Measurements from ENCODE around the gene NKRF.

The NKRF gene

DNA sequence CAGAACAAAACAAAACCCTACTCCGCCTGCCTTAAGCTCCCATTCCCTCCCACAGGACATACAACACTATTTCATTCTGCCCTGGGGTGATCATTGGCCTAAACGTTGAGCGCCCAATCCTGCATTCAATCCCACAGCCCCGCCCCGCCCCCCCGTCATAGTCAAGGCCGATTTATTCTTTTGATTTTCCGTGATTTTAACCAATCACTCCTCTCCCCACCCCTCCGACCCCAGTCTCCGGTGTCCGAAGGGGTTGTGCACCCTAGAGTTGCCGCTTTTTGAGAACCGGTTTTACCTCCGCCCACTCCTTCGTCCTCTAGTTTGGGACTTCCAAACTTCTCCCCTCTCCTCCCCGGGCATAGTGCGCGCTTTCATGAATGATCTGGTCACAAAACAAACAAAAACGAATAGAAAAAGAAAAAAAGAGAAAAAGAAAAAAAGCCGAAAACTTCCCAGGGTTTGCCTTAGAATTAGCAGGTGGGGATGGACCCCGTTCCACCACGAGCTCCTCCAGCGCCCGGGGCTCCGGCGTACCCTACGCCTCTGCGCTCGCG lies 32.3 kb downstream of the NKRF start:
- H3K36me3 ChIP-seq (ENCODE audit: control insufficient read depth, insufficient read depth, low read length), result peaks cover 9% of the 10 kb centered on the region
- peak overlapping the region; percentile 75 for H3K27ac ChIP-seq (ENCODE audit: low read depth, low read length, severe bottlenecking)
- H3K4me1 ChIP-seq (ENCODE audit: control insufficient read depth, insufficient read depth, low read length, poor library complexity, severe bottlenecking), result no peaks in the 10 kb centered on the region
- peak overlapping the region; percentile 63 for H3K4me3 ChIP-seq (ENCODE audit: extremely low read depth, insufficient read depth, low read length, poor library complexity, severe bottlenecking)
- 1% methylated on average over 10 of the region's 30 CpGs; no CpG with 5 or more reads in 1 of the 2 experiments for WGBS, 2 experiments (ENCODE audit: insufficient coverage in 2 of 2)
- no peaks in the 10 kb centered on the region for H3K9me3 ChIP-seq (ENCODE audit: control insufficient read depth, low read length)

DNA sequence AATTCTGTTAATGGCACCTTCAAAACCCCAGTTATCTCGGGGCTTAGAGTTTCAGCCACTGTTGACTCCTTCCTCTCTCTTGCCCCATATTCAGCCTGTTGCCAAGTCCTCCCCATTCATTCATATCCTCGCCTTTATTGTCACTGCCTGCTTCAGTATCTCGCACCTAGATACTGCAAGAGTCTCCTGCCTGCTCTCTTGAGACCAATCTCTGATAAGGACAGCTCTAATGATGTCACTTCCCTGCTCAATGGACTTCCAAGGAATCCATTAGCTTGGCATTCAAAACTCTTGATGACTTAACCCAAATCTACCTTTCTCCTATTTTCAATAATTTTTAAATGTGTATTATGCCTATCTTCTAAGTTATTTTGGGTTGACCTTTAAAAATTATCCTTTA lies 33.0 kb downstream of the NKRF start:
- H3K9me3 ChIP-seq (ENCODE audit: control insufficient read depth, low read length), result no peaks in the 10 kb centered on the region
- H3K4me1 ChIP-seq (ENCODE audit: control insufficient read depth, insufficient read depth, low read length, poor library complexity, severe bottlenecking), result no peaks in the 10 kb centered on the region
- H3K36me3 ChIP-seq (ENCODE audit: control insufficient read depth, insufficient read depth, low read length), result peaks cover 9% of the 10 kb centered on the region
- H3K27ac ChIP-seq (ENCODE audit: low read depth, low read length, severe bottlenecking), result no peak overlapping the region
- peak overlapping the region; percentile 63 for H3K4me3 ChIP-seq (ENCODE audit: extremely low read depth, insufficient read depth, low read length, poor library complexity, severe bottlenecking)
- WGBS, 2 experiments (ENCODE audit: insufficient coverage in 2 of 2), result 90 to 100% methylated on average over 1 to 3 of the region's 3 CpGs

DNA sequence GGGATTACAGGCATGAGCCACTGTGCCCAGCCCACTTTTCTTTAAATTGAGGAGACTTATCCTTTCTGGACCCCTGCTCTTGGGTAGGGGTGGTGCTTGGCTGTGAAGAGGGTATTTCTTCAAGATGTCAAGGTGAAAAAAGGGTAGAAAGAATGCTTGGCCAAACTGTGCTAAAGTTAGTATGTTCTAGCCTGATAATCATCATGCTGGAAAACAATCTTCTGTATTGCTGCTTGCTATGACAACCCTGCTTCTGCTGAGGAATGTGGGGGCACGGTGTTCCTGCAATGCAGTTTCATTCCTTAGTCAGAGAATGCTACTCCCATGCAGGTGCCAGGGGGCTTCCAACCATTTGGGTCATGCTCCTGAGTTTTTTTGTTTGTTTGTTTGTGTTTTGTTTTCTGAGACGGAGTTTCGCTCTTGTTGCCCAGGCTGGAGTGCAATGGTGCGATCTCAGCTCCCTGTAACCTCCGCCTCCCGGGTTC lies 35.8 kb downstream of the NKRF start:
- Histone ChIP-seq H3K4me3 (ENCODE audit: extremely low read depth, insufficient read depth, low read length, poor library complexity, severe bottlenecking) (no peak overlapping the region), H3K9me3 (ENCODE audit: control insufficient read depth, low read length) (no peaks in the 10 kb centered on the region), H3K4me1 (ENCODE audit: control insufficient read depth, insufficient read depth, low read length, poor library complexity, severe bottlenecking) (no peaks in the 10 kb centered on the region), H3K27ac (ENCODE audit: low read depth, low read length, severe bottlenecking) (no peak overlapping the region), H3K36me3 (ENCODE audit: control insufficient read depth, insufficient read depth, low read length) (no peaks in the 10 kb centered on the region)
- WGBS, 2 experiments (ENCODE audit: insufficient coverage in 2 of 2), result 83 to 100% methylated on average over 1 of the region's 6 CpGs

DNA sequence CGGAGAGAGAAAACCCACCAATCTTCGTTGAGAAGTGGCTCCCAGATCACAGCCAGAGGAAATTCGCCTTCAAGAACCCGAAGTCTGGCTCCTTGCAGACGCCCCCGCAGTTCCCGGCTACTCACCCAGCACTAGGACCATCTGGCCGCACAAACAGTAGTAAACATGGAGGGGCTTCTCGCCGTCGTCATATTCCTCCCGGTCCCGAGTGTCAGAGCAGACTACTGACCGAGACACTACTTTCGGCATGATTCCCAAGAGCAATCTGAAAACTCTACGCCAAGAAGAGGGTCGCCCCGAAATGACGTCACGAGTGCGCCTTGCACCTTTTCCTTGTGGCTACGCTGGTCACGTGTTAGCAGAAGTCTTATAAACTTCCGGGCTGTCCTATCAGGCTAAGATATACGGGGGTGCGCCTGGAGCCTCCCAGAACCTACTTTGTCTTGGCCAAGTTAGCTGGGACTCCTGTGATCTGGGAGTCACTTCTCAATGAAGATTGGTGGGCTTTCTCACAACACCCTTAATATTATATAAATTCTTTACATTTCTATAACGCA lies 41.0 kb downstream of the NKRF start, which contains the start of gene STEEP1:
Gene STEEP1, minus strand, starts transcription at position 303 of the 557 bp plus-strand sequence. Its CDS starts 54 bp downstream, at position 249.
- Histone ChIP-seq H3K9me3 (ENCODE audit: control insufficient read depth, low read length) (no peaks in the 10 kb centered on the region), H3K4me1 (ENCODE audit: control insufficient read depth, insufficient read depth, low read length, poor library complexity, severe bottlenecking) (peaks cover 4% of the 10 kb centered on the region), H3K4me3 (ENCODE audit: extremely low read depth, insufficient read depth, low read length, poor library complexity, severe bottlenecking) (peak within 1 kb of the TSS; percentile 61), H3K36me3 (ENCODE audit: control insufficient read depth, insufficient read depth, low read length) (peaks cover 6% of the 10 kb centered on the region), H3K27ac (ENCODE audit: low read depth, low read length, severe bottlenecking) (peak within 1 kb of the TSS; percentile 49)
- WGBS, 2 experiments (ENCODE audit: insufficient coverage in 2 of 2), result 0 to 1% methylated on average over 11 to 14 of the region's 27 CpGs

DNA sequence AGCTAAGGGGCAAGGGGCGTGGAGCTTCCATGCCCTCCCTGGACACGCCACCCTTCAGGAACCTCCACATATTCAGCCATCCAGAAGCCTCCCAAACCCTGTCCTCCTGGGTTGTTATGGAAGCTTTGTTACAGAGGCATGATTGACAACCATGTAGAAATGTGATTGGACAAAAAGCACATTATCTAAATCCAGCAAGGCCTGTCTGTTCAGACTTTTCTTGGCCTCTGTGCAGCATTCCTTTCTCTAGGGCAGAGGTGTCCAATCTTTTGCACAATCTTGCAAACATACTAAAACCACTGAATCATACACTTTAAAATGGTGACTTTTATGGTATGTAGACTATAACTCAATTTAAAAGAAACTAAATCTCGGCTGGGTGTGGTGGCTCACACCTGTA lies 53.7 kb downstream of the NKRF start:
- WGBS, 2 experiments (ENCODE audit: insufficient coverage in 2 of 2), result no CpG with 5 or more reads among the region's 3 CpGs
- no peaks in the 10 kb centered on the region for H3K4me1 ChIP-seq (ENCODE audit: control insufficient read depth, insufficient read depth, low read length, poor library complexity, severe bottlenecking)
- no peaks in the 10 kb centered on the region for H3K9me3 ChIP-seq (ENCODE audit: control insufficient read depth, low read length)
- no peak overlapping the region for H3K4me3 ChIP-seq (ENCODE audit: extremely low read depth, insufficient read depth, low read length, poor library complexity, severe bottlenecking)
- H3K36me3 ChIP-seq (ENCODE audit: control insufficient read depth, insufficient read depth, low read length), result peaks cover 5% of the 10 kb centered on the region
- no peak overlapping the region for H3K27ac ChIP-seq (ENCODE audit: low read depth, low read length, severe bottlenecking)

DNA sequence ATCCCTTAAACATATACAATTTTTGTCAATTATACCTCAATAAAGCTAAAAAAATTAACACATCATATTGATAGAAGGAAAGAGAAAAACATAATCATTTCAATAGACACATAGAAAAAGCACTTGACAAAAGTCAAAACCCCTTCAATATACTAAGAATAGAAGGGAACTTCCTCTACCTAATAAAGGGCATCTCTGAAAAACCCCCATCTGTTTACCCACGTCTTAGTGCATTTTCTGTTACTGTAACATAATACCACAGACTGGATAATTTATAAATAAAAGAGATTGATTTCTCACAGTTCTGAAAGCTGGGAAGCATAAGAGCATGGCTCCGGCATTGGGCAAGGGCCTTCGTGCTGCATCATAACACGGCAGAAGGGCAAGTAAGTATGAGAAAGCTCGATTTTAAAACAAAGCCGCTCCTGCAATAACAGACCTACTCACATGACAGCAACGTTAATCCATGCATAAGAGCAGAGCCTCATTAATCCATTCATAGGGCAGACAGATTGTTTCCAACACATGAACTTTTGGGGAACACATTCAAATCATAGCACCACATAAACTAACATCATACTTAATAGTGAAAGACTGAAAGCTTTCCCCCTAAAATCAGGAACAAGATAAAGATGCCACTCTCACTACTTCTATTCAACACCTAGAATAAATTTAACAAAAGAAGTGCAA lies 56.8 kb downstream of the NKRF start:
- Histone ChIP-seq H3K27ac (ENCODE audit: low read depth, low read length, severe bottlenecking) (no peak overlapping the region), H3K4me3 (ENCODE audit: extremely low read depth, insufficient read depth, low read length, poor library complexity, severe bottlenecking) (no peak overlapping the region), H3K4me1 (ENCODE audit: control insufficient read depth, insufficient read depth, low read length, poor library complexity, severe bottlenecking) (no peaks in the 10 kb centered on the region), H3K9me3 (ENCODE audit: control insufficient read depth, low read length) (no peaks in the 10 kb centered on the region), H3K36me3 (ENCODE audit: control insufficient read depth, insufficient read depth, low read length) (no peaks in the 10 kb centered on the region)
- no CpG with 5 or more reads among the region's 7 CpGs for WGBS, 2 experiments (ENCODE audit: insufficient coverage in 2 of 2)

DNA sequence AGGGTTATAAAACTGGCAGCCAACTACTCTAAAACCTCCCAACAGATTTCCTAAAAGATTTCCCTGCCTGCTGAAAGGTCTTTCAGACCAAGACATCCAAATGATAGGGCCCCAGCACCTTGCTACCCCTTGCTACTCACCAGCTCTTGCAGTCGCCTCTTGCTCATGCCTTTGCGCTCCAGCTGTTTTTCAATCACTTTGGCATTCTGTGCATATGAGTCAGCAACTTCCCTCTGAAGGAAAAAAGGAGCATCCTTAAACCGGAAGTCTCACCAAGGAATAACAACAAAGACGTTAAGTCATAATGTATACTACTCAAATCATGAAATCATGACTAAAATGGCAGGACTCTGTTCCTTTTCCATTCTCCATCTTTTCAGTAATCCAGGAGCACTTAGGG lies 65.0 kb downstream of the NKRF start:
- Histone ChIP-seq H3K27ac (ENCODE audit: low read depth, low read length, severe bottlenecking) (peak overlapping the region; percentile 57), H3K9me3 (ENCODE audit: control insufficient read depth, low read length) (no peaks in the 10 kb centered on the region), H3K4me3 (ENCODE audit: extremely low read depth, insufficient read depth, low read length, poor library complexity, severe bottlenecking) (no peak overlapping the region), H3K4me1 (ENCODE audit: control insufficient read depth, insufficient read depth, low read length, poor library complexity, severe bottlenecking) (peaks cover 7% of the 10 kb centered on the region), H3K36me3 (ENCODE audit: control insufficient read depth, insufficient read depth, low read length) (no peaks in the 10 kb centered on the region)
- 73% methylated on average over 2 of the region's 4 CpGs; no CpG with 5 or more reads in 1 of the 2 experiments for WGBS, 2 experiments (ENCODE audit: insufficient coverage in 2 of 2)

DNA sequence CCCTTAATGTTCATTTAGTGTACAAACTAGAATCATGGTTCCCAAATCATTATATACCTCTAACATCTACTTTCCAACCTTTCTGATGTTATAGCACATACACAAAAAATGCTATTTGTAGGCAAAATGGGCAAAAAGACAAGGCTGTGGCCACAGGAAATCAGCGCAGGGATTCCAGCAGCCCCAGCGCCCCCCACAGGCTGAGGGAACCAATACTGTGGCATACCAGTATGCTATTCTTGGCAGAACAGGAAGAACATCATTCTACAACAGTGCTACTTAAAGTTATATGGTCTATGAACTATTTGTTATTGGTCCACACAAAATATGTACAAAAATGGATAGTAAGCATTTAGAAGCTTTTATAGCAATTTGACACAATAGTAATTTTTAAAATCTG lies 66.4 kb downstream of the NKRF start:
- H3K36me3 ChIP-seq (ENCODE audit: control insufficient read depth, insufficient read depth, low read length), result no peaks in the 10 kb centered on the region
- H3K27ac ChIP-seq (ENCODE audit: low read depth, low read length, severe bottlenecking), result no peak overlapping the region
- no peaks in the 10 kb centered on the region for H3K9me3 ChIP-seq (ENCODE audit: control insufficient read depth, low read length)
- H3K4me3 ChIP-seq (ENCODE audit: extremely low read depth, insufficient read depth, low read length, poor library complexity, severe bottlenecking), result no peak overlapping the region
- H3K4me1 ChIP-seq (ENCODE audit: control insufficient read depth, insufficient read depth, low read length, poor library complexity, severe bottlenecking), result peaks cover 7% of the 10 kb centered on the region
- WGBS, 2 experiments (ENCODE audit: insufficient coverage in 2 of 2), result no CpG with 5 or more reads among the region's 2 CpGs
